ENCODE measurements around the gene IFFO2. TPM values are rescaled to one million over a fixed set of nuclear protein-coding genes. Genes with fewer than 3 reads are reported as not detected.
"Not testable (repeated sequence)": the region's sequence is repeated elsewhere in the genome, so short reads cannot be mapped to it uniquely, and the experiment has no call there.

The IFFO2 gene
- total RNA-seq, 6 donors from 2014 or later, result 9.2 to 19.3 (median 11.0) TPM

- H3K4me3 ChIP-seq, result no peak overlapping the region
- peaks cover 0 to 5% (median 2%) of the 10 kb centered on the region in 4 donors for H3K4me1 ChIP-seq
- WGBS, 2 donors, result 76 to 87% methylated on average over 5 to 7 of the region's 8 CpGs
- peaks cover 0 to 10% (median 3%) of the 10 kb centered on the region in 4 donors for H3K36me3 ChIP-seq
- no peak for ATAC-seq (ENCODE audit: low FRiP score in 2 of 2)
- TF ChIP-seq EP300 (IDR thresholded peaks at IDR 0.05) (no peak), POLR2AphosphoS5 (IDR thresholded peaks at IDR 0.05) (no peak), POLR2A (IDR thresholded peaks at IDR 0.05) (no peak)
- TF ChIP-seq, protein P1, sequence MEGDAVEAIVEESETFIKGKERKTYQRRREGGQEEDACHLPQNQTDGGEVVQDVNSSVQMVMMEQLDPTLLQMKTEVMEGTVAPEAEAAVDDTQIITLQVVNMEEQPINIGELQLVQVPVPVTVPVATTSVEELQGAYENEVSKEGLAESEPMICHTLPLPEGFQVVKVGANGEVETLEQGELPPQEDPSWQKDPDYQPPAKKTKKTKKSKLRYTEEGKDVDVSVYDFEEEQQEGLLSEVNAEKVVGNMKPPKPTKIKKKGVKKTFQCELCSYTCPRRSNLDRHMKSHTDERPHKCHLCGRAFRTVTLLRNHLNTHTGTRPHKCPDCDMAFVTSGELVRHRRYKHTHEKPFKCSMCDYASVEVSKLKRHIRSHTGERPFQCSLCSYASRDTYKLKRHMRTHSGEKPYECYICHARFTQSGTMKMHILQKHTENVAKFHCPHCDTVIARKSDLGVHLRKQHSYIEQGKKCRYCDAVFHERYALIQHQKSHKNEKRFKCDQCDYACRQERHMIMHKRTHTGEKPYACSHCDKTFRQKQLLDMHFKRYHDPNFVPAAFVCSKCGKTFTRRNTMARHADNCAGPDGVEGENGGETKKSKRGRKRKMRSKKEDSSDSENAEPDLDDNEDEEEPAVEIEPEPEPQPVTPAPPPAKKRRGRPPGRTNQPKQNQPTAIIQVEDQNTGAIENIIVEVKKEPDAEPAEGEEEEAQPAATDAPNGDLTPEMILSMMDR (IDR thresholded peaks at IDR 0.05), result no peak
- no peak for DNase-seq
- H3K9me3 ChIP-seq, result no peaks in the 10 kb centered on the region
- H3K27me3 ChIP-seq, result no peaks in the 10 kb centered on the region
- H3K27ac ChIP-seq, result no peak overlapping the region
These were observed 84.3 kb downstream of the IFFO2 start for GRCh38 chr1:18872071-18872611.

DNA sequence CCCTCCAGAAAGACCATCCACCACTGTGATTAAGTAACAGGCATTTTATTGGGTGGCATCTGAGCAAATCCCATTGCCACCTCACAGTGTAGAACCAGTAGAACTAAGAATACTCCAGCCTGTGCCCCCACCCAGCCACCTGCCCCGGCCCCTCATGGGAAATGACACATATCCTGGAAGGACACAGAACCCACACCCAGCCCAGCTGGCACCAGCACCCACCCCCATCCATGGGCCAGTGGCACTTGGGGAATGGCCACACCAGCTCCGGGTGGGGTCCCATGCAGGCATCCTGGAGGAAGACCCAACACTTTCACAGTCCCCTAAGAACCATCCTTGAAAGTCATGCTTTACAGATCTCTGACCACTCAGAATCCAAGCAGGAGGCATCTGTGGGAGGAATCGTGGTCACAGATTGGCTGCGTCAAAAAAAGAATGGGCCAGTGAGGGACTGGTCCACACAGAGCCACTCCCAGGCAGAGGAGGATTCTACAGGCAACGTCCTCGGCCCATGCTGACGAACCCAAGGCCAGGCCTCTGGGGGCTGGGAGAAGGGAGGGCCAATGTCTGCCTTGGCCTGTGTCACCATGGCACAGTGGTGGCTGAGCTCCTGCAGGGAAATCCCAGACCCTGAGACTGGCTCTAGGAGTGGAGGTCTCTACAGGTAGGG lies 84.9 kb downstream of the IFFO2 start:
- no peaks in the 10 kb centered on the region for H3K9me3 ChIP-seq
- TF ChIP-seq POLR2AphosphoS5 (IDR thresholded peaks at IDR 0.05), result no peak
- TF ChIP-seq POLR2A (IDR thresholded peaks at IDR 0.05), result no peak
- no peak for TF ChIP-seq EP300 (IDR thresholded peaks at IDR 0.05)
- no peaks in the 10 kb centered on the region for H3K27me3 ChIP-seq
- DNase-seq, result no peak
- peaks cover 0 to 10% (median 3%) of the 10 kb centered on the region in 4 donors for H3K36me3 ChIP-seq
- no peak overlapping the region for H3K27ac ChIP-seq
- 78 to 90% methylated on average over 6 to 7 of the region's 7 CpGs for WGBS, 2 donors
- ATAC-seq (ENCODE audit: low FRiP score in 2 of 2), result no peak
- H3K4me3 ChIP-seq, result no peak overlapping the region
- peaks cover 0 to 5% (median 2%) of the 10 kb centered on the region in 4 donors for H3K4me1 ChIP-seq

GRCh38 chr1:18870957-18871356 lies 85.5 kb downstream of the IFFO2 start:
- H3K27me3 ChIP-seq, result no peaks in the 10 kb centered on the region
- TF ChIP-seq POLR2A (IDR thresholded peaks at IDR 0.05) (no peak), EP300 (IDR thresholded peaks at IDR 0.05) (no peak), POLR2AphosphoS5 (IDR thresholded peaks at IDR 0.05) (no peak)
- TF ChIP-seq, protein P1 (IDR thresholded peaks at IDR 0.05), result no peak
- H3K36me3 ChIP-seq, result peaks cover 0 to 10% (median 3%) of the 10 kb centered on the region in 4 donors
- peaks cover 0 to 5% (median 2%) of the 10 kb centered on the region in 4 donors for H3K4me1 ChIP-seq
- 80 to 90% methylated on average over 1 to 10 of the region's 10 CpGs for WGBS, 2 donors
- no peaks in the 10 kb centered on the region for H3K9me3 ChIP-seq
- H3K4me3 ChIP-seq, result no peak overlapping the region
- H3K27ac ChIP-seq, result no peak overlapping the region
- ATAC-seq (ENCODE audit: low FRiP score in 2 of 2) (no peak), DNase-seq (no peak)

DNA sequence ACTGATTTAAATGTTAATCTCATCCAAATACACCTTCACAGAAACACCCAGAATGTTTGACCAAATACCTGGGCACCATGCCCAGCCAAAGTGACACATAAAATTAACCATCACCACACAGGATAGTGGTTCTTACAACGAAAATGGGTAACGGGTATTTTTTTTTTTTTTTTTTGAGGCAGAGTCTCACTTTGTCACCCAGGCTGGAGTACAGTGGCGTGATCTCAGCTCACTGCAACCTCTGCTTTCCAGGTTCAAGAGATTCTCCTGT lies 85.9 kb downstream of the IFFO2 start:
- not testable (repeated sequence) for ATAC-seq (ENCODE audit: low FRiP score in 2 of 2); DNase-seq; H3K9me3 ChIP-seq; H3K4me1 ChIP-seq; H3K4me3 ChIP-seq; H3K27ac ChIP-seq; H3K27me3 ChIP-seq; H3K36me3 ChIP-seq
- 60 to 69% methylated on average over 3 of the region's 3 CpGs for WGBS, 2 donors

GRCh38 chr1:18869847-18870594 lies 86.5 kb downstream of the IFFO2 start:
- Histone ChIP-seq H3K4me1 (peaks cover 0 to 4% (median 0%) of the 10 kb centered on the region in 4 donors), H3K4me3 (no peak overlapping the region), H3K36me3 (peaks cover 0 to 10% (median 3%) of the 10 kb centered on the region in 4 donors), H3K9me3 (no peaks in the 10 kb centered on the region), H3K27me3 (no peaks in the 10 kb centered on the region), H3K27ac (no peak overlapping the region)
- no peak for TF ChIP-seq POLR2AphosphoS5 (IDR thresholded peaks at IDR 0.05)
- TF ChIP-seq EP300 (IDR thresholded peaks at IDR 0.05), result no peak
- TF ChIP-seq POLR2A (IDR thresholded peaks at IDR 0.05), result no peak
- TF ChIP-seq, protein P1 (IDR thresholded peaks at IDR 0.05), result no peak
- 66% methylated on average over 9 of the region's 9 CpGs for WGBS, 2 donors
- DNase-seq (no peak), ATAC-seq (ENCODE audit: low FRiP score in 2 of 2) (no peak)

All from upper lobe of left lung (tissue), 6 donors.